A673 (cell line): Measurements from ENCODE around the gene LRRN4. TPM values are rescaled to one million over a fixed set of nuclear protein-coding genes. Genes with fewer than 3 reads are reported as not detected.
A peak's percentile ranks its signal among the peaks of the same experiment; 100 is the strongest.

Source experiments
- Bru-seq: library from RNA; stranded (reverse); fragments of 400-500 nt; gene quantifications from one replicate; lab custom pipeline; 2021; lab: Mats Ljungman, UMichigan
- BruChase-seq, 2 experiments: library from RNA; stranded (reverse); fragments of 400-500 nt; gene quantifications; one replicate each; lab custom pipeline; 2021; lab: Mats Ljungman, UMichigan
- BruUV-seq: library from RNA; stranded (reverse); fragments of 400-500 nt; replicated peaks from 2 replicates; lab custom pipeline; 2021; lab: Mats Ljungman, UMichigan
- CTCF ChIA-PET: fragments of 300-600 bp; sonication (Branson Sonifier 250); formaldehyde crosslinking; loops from one replicate; lab custom pipeline; 2022; ENCODE audit warnings: antibody characterized with exemption; lab: Charles Lee
- POLR2A ChIA-PET: fragments of 300-600 bp; sonication (Branson Sonifier 250); formaldehyde crosslinking; loops from one replicate; lab custom pipeline; 2022; ENCODE audit warnings: antibody characterized with exemption; ENCODE audit not compliant: low non-redundant PET; lab: Charles Lee
- DNase-seq: peaks from one replicate; pipeline ENCODE4 v3.0.0-alpha.2; 2015; ENCODE audit warnings: low spot score
- H3K27ac ChIP-seq: fragments of 200-600 bp; sonication (generic); 2 replicates; pipeline ENCODE4 v1.5.1; 2016; ENCODE audit warnings: mixed run types, low read depth, mild to moderate bottlenecking, mixed read lengths, antibody characterized with exemption, low read length; ENCODE audit not compliant: poor library complexity, severe bottlenecking
- H3K27me3 ChIP-seq: fragments of 200-600 bp; sonication (generic); replicated peaks from 2 replicates; pipeline ENCODE4 v1.6.1; 2017; ENCODE audit warnings: mixed run types, low read depth, mild to moderate bottlenecking, mixed read lengths, antibody characterized with exemption, low read length; ENCODE audit not compliant: insufficient read depth, poor library complexity
- H3K36me3 ChIP-seq: fragments of 200-600 bp; sonication (generic); 2 replicates; pipeline ENCODE4 v1.6.1; 2016; ENCODE audit warnings: mixed run types, mild to moderate bottlenecking, mixed read lengths, antibody characterized with exemption, low read length; ENCODE audit not compliant: insufficient read depth, poor library complexity, severe bottlenecking
- H3K4me1 ChIP-seq: fragments of 200-600 bp; sonication (generic); 2 replicates; pipeline ENCODE4 v1.6.1; 2017; ENCODE audit warnings: mixed run types, mild to moderate bottlenecking, mixed read lengths, antibody characterized with exemption, low read length; ENCODE audit not compliant: insufficient read depth, poor library complexity, severe bottlenecking
- H3K4me3 ChIP-seq: fragments of 200-600 bp; sonication (generic); 2 replicates; pipeline ENCODE4 v1.5.1; 2016; ENCODE audit warnings: low read depth, mixed run types, mild to moderate bottlenecking, mixed read lengths, low read length; ENCODE audit not compliant: poor library complexity, severe bottlenecking
- H3K9me3 ChIP-seq: fragments of 200-600 bp; sonication (generic); 2 replicates; pipeline ENCODE4 v1.6.1; 2016; ENCODE audit warnings: mixed run types, low read depth, mild to moderate bottlenecking, mixed read lengths, antibody characterized with exemption, low read length; ENCODE audit not compliant: poor library complexity, severe bottlenecking
- CTCF ChIP-seq: fragments of 300-800, 200-600 bp; sonication (generic); conservative IDR thresholded peaks from 2 replicates; pipeline ENCODE4 v1.5.1; 2017; ENCODE audit warnings: low read depth, mild to moderate bottlenecking, antibody characterized with exemption, low read length, moderate library complexity, mixed read lengths
- EZH2 ChIP-seq: fragments of 200-600 bp; sonication (generic); IDR thresholded peaks from 2 replicates; pipeline ENCODE4 v1.6.1; 2017; ENCODE audit warnings: borderline replicate concordance, low read depth, mild to moderate bottlenecking, mixed read lengths, antibody characterized with exemption, low read length; ENCODE audit not compliant: poor library complexity, severe bottlenecking
- intact Hi-C: fragments of 100-400 bp; cut with micrococcal nuclease; formaldehyde crosslinking; loops from one replicate; pipeline ENCODE4 v1.10.0; 2022; ENCODE audit not compliant: unreplicated experiment
- long read RNA-seq: library from polyadenylated mRNA; stranded (forward); transcript quantifications from one replicate; pipeline ENCODE4 v2.0.0, GENCODE V29; 2022
- total RNA-seq: library from RNA; stranded (reverse); gene quantifications from 2 replicates; pipeline ENCODE4 v1.2.3, GENCODE V29; 2021

LRRN4 gene
- 0.15 TPM in 1 of 2 replicates, not detected in the other for total RNA-seq
- not detected for Bru-seq, nascent RNA
- BruChase-seq, experiment 1, labeled RNA remaining after a 2-hour chase: percentile 6 among the genes with signal in this experiment
- not detected for BruChase-seq, experiment 2, labeled RNA remaining after a 6-hour chase
- long read RNA-seq: 0 reads

- Histone ChIP-seq H3K27me3 (peaks cover 25% of the 10 kb centered on the region), H3K9me3 (no peaks in the 10 kb centered on the region), H3K4me3 (no peak within 1 kb of the TSS), H3K36me3 (no peaks in the 10 kb centered on the region), H3K27ac (no peak within 1 kb of the TSS), H3K4me1 (no peaks in the 10 kb centered on the region)
- ChIA-PET CTCF (interaction anchor here (0.6 kb wide), 1 partner anchor 450 kb away, joined by 7 read pairs; no protein-coding TSS in a partner anchor), POLR2A (interaction anchor here (0.6 kb wide), 1 partner anchor 101 kb away, joined by 13 read pairs; no protein-coding TSS in a partner anchor)
- BruUV-seq: no TSS peak
- DNase-seq: no peak
- no peak for TF ChIP-seq CTCF
- TF ChIP-seq EZH2: no peak
- intact Hi-C loops: no loop called here
Measured at GRCh38 chr20:6053776-6054688, at the start of gene LRRN4. TSS of gene LRRN4 (minus strand) at chr20:6054060. CDS start at chr20:6052799, 1,261 bp downstream.

- DNase-seq: no peak
- no TSS peak for BruUV-seq
- ChIA-PET POLR2A (interaction anchor here (0.8 kb wide), 1 partner anchor 10 kb away, joined by 7 read pairs; no protein-coding TSS in a partner anchor), CTCF (no interaction called here)
- H3K4me3 ChIP-seq: no peak overlapping the region
- H3K27ac ChIP-seq: no peak overlapping the region
- no peak for TF ChIP-seq CTCF
- TF ChIP-seq EZH2: no peak
- no peaks in the 10 kb centered on the region for H3K4me1 ChIP-seq
- H3K27me3 ChIP-seq: no peaks in the 10 kb centered on the region
- intact Hi-C loops: no loop called here
- no peaks in the 10 kb centered on the region for H3K36me3 ChIP-seq
- H3K9me3 ChIP-seq: no peaks in the 10 kb centered on the region
Measured at GRCh38 chr20:6103301-6103700, 49.4 kb upstream of the LRRN4 start.

DNA sequence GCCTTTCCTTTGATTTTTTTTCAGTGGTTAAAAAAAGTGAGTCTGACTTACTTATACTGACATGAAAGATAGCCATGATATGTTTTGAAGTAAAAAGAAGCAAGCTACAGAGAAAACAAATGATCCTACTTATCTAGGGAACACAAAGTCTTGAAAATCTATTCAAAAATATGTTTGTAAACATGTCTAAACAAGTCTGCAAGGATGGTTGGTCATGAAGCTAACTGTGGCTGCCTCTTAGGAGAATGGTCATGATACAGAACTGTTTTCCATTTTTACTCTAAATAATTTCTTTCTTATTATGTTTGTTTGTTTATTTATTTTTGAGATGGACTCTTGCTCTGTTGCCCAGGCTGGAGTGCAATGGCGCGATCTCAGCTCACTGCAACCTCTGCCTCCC lies 47.5 kb upstream of the LRRN4 start:
- no peaks in the 10 kb centered on the region for H3K27me3 ChIP-seq
- no TSS peak for BruUV-seq
- TF ChIP-seq EZH2 (no peak), CTCF (no peak)
- no peak overlapping the region for H3K4me3 ChIP-seq
- no peak for DNase-seq
- H3K4me1 ChIP-seq: no peaks in the 10 kb centered on the region
- no peak overlapping the region for H3K27ac ChIP-seq
- CTCF ChIA-PET: no interaction called here
- POLR2A ChIA-PET: no interaction called here
- intact Hi-C loops: no loop called here
- no peaks in the 10 kb centered on the region for H3K9me3 ChIP-seq
- no peaks in the 10 kb centered on the region for H3K36me3 ChIP-seq
